ENCODE measurements around the gene CBFA2T3.
"Not testable (repeated sequence)": the region's sequence is repeated elsewhere in the genome, so short reads cannot be mapped to it uniquely, and the experiment has no call there.

Gene CBFA2T3

GRCh38 chr16:88901718-88902337 lies 75.2 kb downstream of the CBFA2T3 start:
- DNase-seq (ENCODE audit: low read depth): no peak
- no peak overlapping the region for H3K4me3 ChIP-seq (ENCODE audit: low read depth, low read length)

GRCh38 chr16:88900662-88901052 lies 76.3 kb downstream of the CBFA2T3 start:
- H3K4me3 ChIP-seq (ENCODE audit: low read depth, low read length): no peak overlapping the region
- DNase-seq (ENCODE audit: low read depth): no peak

GRCh38 chr16:88899901-88900661 lies 76.9 kb downstream of the CBFA2T3 start:
- H3K4me3 ChIP-seq (ENCODE audit: low read depth, low read length): no peak overlapping the region
- no peak for DNase-seq (ENCODE audit: low read depth)

GRCh38 chr16:88897696-88898425 lies 79.1 kb downstream of the CBFA2T3 start:
- no peak overlapping the region for H3K4me3 ChIP-seq (ENCODE audit: low read depth, low read length)
- no peak for DNase-seq (ENCODE audit: low read depth)

GRCh38 chr16:88896238-88897070 lies 80.6 kb downstream of the CBFA2T3 start:
- DNase-seq (ENCODE audit: low read depth): no peak

GRCh38 chr16:88895335-88895734 lies 81.7 kb downstream of the CBFA2T3 start:
- H3K4me3 ChIP-seq (ENCODE audit: low read depth, low read length): no peak overlapping the region
- DNase-seq (ENCODE audit: low read depth): no peak

More at GRCh38 chr16:88896238-88897070, 80.6 kb downstream of the CBFA2T3 start:
- no peak overlapping the region for H3K4me3 ChIP-seq (ENCODE audit: low read depth, low read length)

GRCh38 chr16:88894681-88895300 lies 82.2 kb downstream of the CBFA2T3 start:
- H3K4me3 ChIP-seq (ENCODE audit: low read depth, low read length): no peak overlapping the region
- no peak for DNase-seq (ENCODE audit: low read depth)

- not testable (repeated sequence) for DNase-seq (ENCODE audit: low read depth); H3K4me3 ChIP-seq (ENCODE audit: low read depth, low read length)
Observed at GRCh38 chr16:88894266-88894665, 82.7 kb downstream of the CBFA2T3 start.

- DNase-seq (ENCODE audit: low read depth): no peak
- H3K4me3 ChIP-seq (ENCODE audit: low read depth, low read length): no peak overlapping the region
Observed at GRCh38 chr16:88893127-88893968, 83.7 kb downstream of the CBFA2T3 start.

- no peak for DNase-seq (ENCODE audit: low read depth)
- no peak overlapping the region for H3K4me3 ChIP-seq (ENCODE audit: low read depth, low read length)
Observed at GRCh38 chr16:88892065-88892464, 84.9 kb downstream of the CBFA2T3 start.

- no peak overlapping the region for H3K4me3 ChIP-seq (ENCODE audit: low read depth, low read length)
- no peak for DNase-seq (ENCODE audit: low read depth)
Observed at GRCh38 chr16:88891083-88891482, 85.9 kb downstream of the CBFA2T3 start.

GRCh38 chr16:88889702-88890352 lies 87.2 kb downstream of the CBFA2T3 start:
- not testable (repeated sequence) for H3K4me3 ChIP-seq (ENCODE audit: low read depth, low read length); DNase-seq (ENCODE audit: low read depth)

- DNase-seq (ENCODE audit: low read depth): no peak
- no peak overlapping the region for H3K4me3 ChIP-seq (ENCODE audit: low read depth, low read length)
Observed at GRCh38 chr16:88888461-88889387, 88.3 kb downstream of the CBFA2T3 start.

- no peak for DNase-seq (ENCODE audit: low read depth)
- H3K4me3 ChIP-seq (ENCODE audit: low read depth, low read length): no peak overlapping the region
Observed at GRCh38 chr16:88888057-88888456, 89.0 kb downstream of the CBFA2T3 start.

- no peak for DNase-seq (ENCODE audit: low read depth)
- no peak overlapping the region for H3K4me3 ChIP-seq (ENCODE audit: low read depth, low read length)
Observed at GRCh38 chr16:88886845-88887521, 90.0 kb downstream of the CBFA2T3 start.

GRCh38 chr16:88886420-88886844 lies 90.6 kb downstream of the CBFA2T3 start:
- no peak for DNase-seq (ENCODE audit: low read depth)
- H3K4me3 ChIP-seq (ENCODE audit: low read depth, low read length): no peak overlapping the region

Measured in skeletal muscle cell (primary cell).